CD4-positive, alpha-beta T cell (primary cell): ENCODE measurements around the gene SFTPD. TPM values are rescaled to one million over a fixed set of nuclear protein-coding genes. Genes with fewer than 3 reads are reported as not detected.
"Not testable (repeated sequence)": the region's sequence is repeated elsewhere in the genome, so short reads cannot be mapped to it uniquely, and the experiment has no call there.

Source experiments
- ATAC-seq: fragments of 200-7000 bp; cut with Tn5 transposase; one replicate; pipeline ENCODE4 v1.10.0; 2022; ENCODE audit warnings: mild to moderate bottlenecking; ENCODE audit not compliant: poor library complexity
- CTCF ChIA-PET: fragments of 350-600 bp; sonication (Branson Sonifier 250); formaldehyde crosslinking; loops from one replicate; lab custom pipeline; 2021; ENCODE audit warnings: antibody characterized with exemption, inconsistent platforms; lab: Charles Lee
- POLR2A ChIA-PET: fragments of 350-600 bp; sonication (Branson Sonifier 250); formaldehyde crosslinking; loops from one replicate; lab custom pipeline; 2021; ENCODE audit warnings: antibody characterized with exemption, inconsistent platforms; lab: Charles Lee
- DNase-seq, 14 experiments: peaks; one replicate each; pipeline ENCODE4 v3.0.0-alpha.2; 2013 to 2020; ENCODE audit warnings: mixed read lengths in 2 of 14
- H3K27ac ChIP-seq, 2 donors: one replicate each; pipeline versions ENCODE4 v1.5.1 to v1.7.0; 2013; ENCODE audit warnings: low read length in 2 of 2, low read depth in 1 of 2, mild to moderate bottlenecking in 1 of 2
- H3K27me3 ChIP-seq, 2 experiments: 1 replicate in 1 of 2; 2 replicates in 1 of 2; pipeline versions ENCODE4 v1.6.1 to v1.7.0; 2013; ENCODE audit warnings: low read length in 2 of 2, control low read depth in 1 of 2, mild to moderate bottlenecking in 1 of 2, moderate library complexity in 1 of 2; ENCODE audit not compliant: insufficient read depth in 2 of 2, control insufficient read depth in 1 of 2
- H3K36me3 ChIP-seq: one replicate; pipeline ENCODE4 v1.6.1; 2013; ENCODE audit warnings: low read length, control low read depth; ENCODE audit not compliant: insufficient read depth
- H3K4me1 ChIP-seq: one replicate; pipeline ENCODE4 v1.6.1; 2013; ENCODE audit warnings: low read length, control low read depth; ENCODE audit not compliant: insufficient read depth
- H3K4me3 ChIP-seq: one replicate; pipeline ENCODE4 v1.5.1; 2013; ENCODE audit warnings: mild to moderate bottlenecking, low read length, moderate library complexity
- H3K9me3 ChIP-seq, 2 experiments: 1 replicate in 1 of 2; 2 replicates in 1 of 2; pipeline versions ENCODE4 v1.6.1 to v1.7.0; 2013; ENCODE audit warnings: low read length in 2 of 2, mild to moderate bottlenecking in 2 of 2, control low read depth in 1 of 2, moderate library complexity in 1 of 2; ENCODE audit not compliant: control insufficient read depth in 1 of 2, insufficient read depth in 1 of 2
- H3K27ac Mint-ChIP-seq: one replicate; pipeline ENCODE4 v1.8.0; 2020; ENCODE audit warnings: mixed read lengths
- H3K27me3 Mint-ChIP-seq: one replicate; pipeline ENCODE4 v1.8.0; 2021; ENCODE audit warnings: mixed read lengths
- H3K36me3 Mint-ChIP-seq: one replicate; pipeline ENCODE4 v1.8.0; 2021; ENCODE audit warnings: low read depth, mixed read lengths
- H3K4me1 Mint-ChIP-seq: one replicate; pipeline ENCODE4 v1.8.0; 2021; ENCODE audit warnings: low read depth, mixed read lengths
- H3K4me3 Mint-ChIP-seq: one replicate; pipeline ENCODE4 v1.8.0; 2020; ENCODE audit warnings: mild to moderate bottlenecking, mixed read lengths
- H3K9me3 Mint-ChIP-seq: one replicate; pipeline ENCODE4 v1.8.0; 2020; ENCODE audit warnings: mixed read lengths
- CTCF ChIP-seq: fragments of 200-600 bp; IDR thresholded peaks from one replicate; pipeline ENCODE4 v1.8.0; 2022; ENCODE audit warnings: antibody characterized with exemption, mild to moderate bottlenecking
- intact Hi-C, 2 experiments: fragments of 100-400 bp; cut with DNase I in 1 of 2; cut with micrococcal nuclease in 1 of 2; formaldehyde crosslinking; loops; one replicate each; pipeline versions ENCODE4 v1.15.1 to v1.9.0; 2023 to 2025; cut with DNase I, micrococcal nuclease
- polyA plus RNA-seq, 2 donors: library from polyadenylated mRNA; unstranded; fragments of 120-200 nt; gene quantifications; one replicate each; pipeline ENCODE4 v1.2.1, GENCODE V29; 2013
- total RNA-seq, 174 experiments: library from RNA in 2 of 174; stranded (reverse) in 2 of 174; gene quantifications; one replicate each; pipeline ENCODE4 v1.2.3 and lab custom pipeline; 2021 to 2026

SFTPD gene
- not detected for total RNA-seq
- 0.13 TPM for polyA plus RNA-seq (2013, experiment 1 of 2)
- 0.19 TPM for polyA plus RNA-seq (2013, experiment 2 of 2)
- 0 to 0.40 (median 0) reads per million in 172 experiments for total RNA-seq (lab: John Stamatoyannopoulos, UW)

DNA sequence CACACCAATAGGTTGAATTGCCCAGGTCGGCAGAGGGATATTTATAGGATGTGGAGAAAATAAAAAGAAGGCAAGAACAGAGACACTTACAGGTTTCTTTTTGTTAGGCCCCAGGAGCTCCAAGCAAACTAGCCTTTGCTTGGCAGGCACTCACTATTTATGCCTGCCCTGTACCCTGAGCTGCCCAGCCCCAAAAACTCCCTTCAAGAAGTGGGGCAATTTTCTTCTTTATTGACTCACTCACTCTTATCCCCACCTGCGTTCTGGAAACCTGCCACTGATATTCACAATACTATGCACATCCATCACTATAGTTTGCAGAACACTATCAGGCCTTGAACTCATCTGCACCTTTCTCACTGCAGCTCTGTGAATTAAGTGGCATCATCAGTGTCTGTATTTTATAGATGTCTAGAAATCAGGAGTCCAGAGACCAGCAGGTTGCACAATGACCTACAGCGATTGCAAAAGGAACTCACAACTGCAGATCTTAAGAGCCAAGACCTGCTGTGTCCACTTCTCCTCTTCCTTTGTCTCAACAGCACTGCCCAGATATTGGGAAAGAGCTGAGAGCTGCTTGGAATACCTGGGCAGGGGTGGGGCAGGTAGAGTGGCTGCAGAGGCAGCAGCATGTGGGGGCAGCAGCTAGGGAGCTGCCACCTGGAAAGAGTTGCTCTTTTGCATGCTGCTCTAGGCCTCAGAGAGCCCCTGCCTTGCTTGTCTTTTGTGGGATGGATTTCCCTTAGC lies at the start of gene SFTPD:
SFTPD (minus strand) TSS at position 130 of the 747 bp plus-strand sequence. CDS start 2,446 bp downstream, outside the sequence.
- intact Hi-C loops, result no loop called here
- Mint-ChIP-seq H3K4me3 (no peak within 1 kb of the TSS), H3K27me3 (peaks cover 4% of the 10 kb centered on the region), H3K36me3 (peaks cover 5% of the 10 kb centered on the region), H3K4me1 (no peaks in the 10 kb centered on the region), H3K9me3 (peaks cover 9% of the 10 kb centered on the region), H3K27ac (no peak within 1 kb of the TSS)
- no peak for TF ChIP-seq CTCF
- no peak for DNase-seq
- ATAC-seq, result no peak
- Histone ChIP-seq H3K27ac (no peak within 1 kb of the TSS), H3K36me3 (no peaks in the 10 kb centered on the region), H3K27me3 (peaks cover 0 to 5% of the 10 kb centered on the region in 2 experiments), H3K4me1 (no peaks in the 10 kb centered on the region), H3K9me3 (peaks cover 10 to 14% of the 10 kb centered on the region in 2 experiments), H3K4me3 (no peak within 1 kb of the TSS)
- POLR2A ChIA-PET, result no interaction called here
- CTCF ChIA-PET, result no interaction called here

GRCh38 chr10:79995979-79996634 lies 47.2 kb upstream of the SFTPD start:
- H3K27ac Mint-ChIP-seq, result no peak overlapping the region
- TF ChIP-seq CTCF, result no peak
- ChIA-PET CTCF (no interaction called here), POLR2A (no interaction called here)
- H3K36me3 ChIP-seq, result no peaks in the 10 kb centered on the region
- no peaks in the 10 kb centered on the region for H3K9me3 Mint-ChIP-seq
- no peak overlapping the region for H3K4me3 ChIP-seq
- peaks cover 0 to 6% of the 10 kb centered on the region in 2 experiments for H3K27me3 ChIP-seq
- H3K36me3 Mint-ChIP-seq, result no peaks in the 10 kb centered on the region
- no peak for DNase-seq
- intact Hi-C loops, result no loop called here
- peaks cover 0 to 4% of the 10 kb centered on the region in 2 experiments for H3K9me3 ChIP-seq
- H3K4me1 Mint-ChIP-seq, result no peaks in the 10 kb centered on the region
- H3K27me3 Mint-ChIP-seq, result peaks cover 21% of the 10 kb centered on the region
- no peak overlapping the region for H3K27ac ChIP-seq
- no peak for ATAC-seq
- no peak overlapping the region for H3K4me3 Mint-ChIP-seq
- no peaks in the 10 kb centered on the region for H3K4me1 ChIP-seq

- Histone ChIP-seq H3K36me3 (no peaks in the 10 kb centered on the region), H3K9me3 (peaks cover under 1 to 15% of the 10 kb centered on the region in 2 experiments), H3K4me1 (no peaks in the 10 kb centered on the region), H3K27me3 (peaks cover 0 to 6% of the 10 kb centered on the region in 2 experiments), H3K4me3 (no peak overlapping the region), H3K27ac (no peak overlapping the region)
- no peak overlapping the region for H3K4me3 Mint-ChIP-seq
- no peak for TF ChIP-seq CTCF
- POLR2A ChIA-PET, result no interaction called here
- intact Hi-C loops, result no loop called here
- peaks cover 10% of the 10 kb centered on the region for H3K27me3 Mint-ChIP-seq
- H3K36me3 Mint-ChIP-seq, result no peaks in the 10 kb centered on the region
- peaks cover 8% of the 10 kb centered on the region for H3K9me3 Mint-ChIP-seq
- DNase-seq (no peak), ATAC-seq (no peak)
- no peaks in the 10 kb centered on the region for H3K4me1 Mint-ChIP-seq
- H3K27ac Mint-ChIP-seq, result no peak overlapping the region
- CTCF ChIA-PET, result no interaction called here
Observed at GRCh38 chr10:79994556-79994955, 45.7 kb upstream of the SFTPD start.

DNA sequence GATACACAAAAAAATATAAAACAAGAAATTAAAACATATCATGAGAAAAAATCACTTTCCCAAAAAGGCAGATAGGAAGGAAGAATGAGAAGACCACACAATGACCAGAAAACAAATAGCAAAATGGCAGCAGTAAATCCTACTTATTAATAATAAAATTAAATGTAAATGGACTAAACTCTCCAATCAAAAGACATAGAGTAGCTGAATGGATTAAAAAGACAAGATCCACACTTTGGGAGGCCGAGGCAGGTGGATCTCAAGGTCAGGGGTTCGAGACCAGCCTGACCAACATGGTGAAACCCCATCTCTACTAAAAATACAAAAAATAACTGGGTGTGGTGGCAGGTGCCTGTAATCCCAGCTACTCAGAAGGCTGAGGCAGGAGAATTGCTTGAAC lies 39.3 kb upstream of the SFTPD start:
- H3K4me3 Mint-ChIP-seq, H3K9me3 Mint-ChIP-seq, H3K27ac ChIP-seq, H3K27me3 ChIP-seq, ATAC-seq, intact Hi-C loops, DNase-seq, CTCF ChIA-PET, H3K36me3 ChIP-seq, H3K4me1 ChIP-seq, H3K36me3 Mint-ChIP-seq, H3K4me1 Mint-ChIP-seq, H3K27ac Mint-ChIP-seq, POLR2A ChIA-PET, H3K4me3 ChIP-seq: not testable (repeated sequence)
- peaks cover 39% of the 10 kb centered on the region for H3K27me3 Mint-ChIP-seq
- peaks cover 7 to 15% of the 10 kb centered on the region in 2 experiments for H3K9me3 ChIP-seq

DNA sequence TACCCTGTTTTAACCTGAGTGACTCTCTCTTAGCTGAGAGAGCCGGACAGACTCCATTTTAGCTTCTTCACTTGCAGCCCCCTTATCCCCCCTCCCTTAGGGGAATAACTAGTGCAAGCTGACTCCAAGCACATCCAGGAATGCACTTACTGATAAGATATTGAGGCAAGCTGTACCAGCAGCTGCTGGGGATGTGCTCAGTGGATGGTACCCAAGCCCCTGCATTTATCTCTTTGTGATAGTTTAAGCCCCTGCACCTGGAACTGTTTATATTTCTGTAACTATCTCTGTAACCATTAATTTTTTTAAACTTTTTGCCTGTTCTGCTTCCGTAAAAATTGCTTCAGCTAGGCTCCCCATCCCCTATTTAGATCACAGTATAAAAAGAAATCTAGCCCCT lies 37.8 kb upstream of the SFTPD start:
- H3K27me3 Mint-ChIP-seq, result peaks cover 45% of the 10 kb centered on the region
- CTCF ChIA-PET, result not testable (repeated sequence)

More for the DNA sequence above, 37.8 kb upstream of the SFTPD start:
- POLR2A ChIA-PET, H3K36me3 Mint-ChIP-seq, H3K4me1 ChIP-seq, H3K4me1 Mint-ChIP-seq, H3K4me3 ChIP-seq, intact Hi-C loops, H3K4me3 Mint-ChIP-seq, H3K27ac ChIP-seq, ATAC-seq, H3K27ac Mint-ChIP-seq, H3K9me3 Mint-ChIP-seq, DNase-seq, H3K36me3 ChIP-seq: not testable (repeated sequence)
- peaks cover 12 to 20% of the 10 kb centered on the region in 2 experiments for H3K27me3 ChIP-seq
- H3K9me3 ChIP-seq, result peaks cover 9 to 15% of the 10 kb centered on the region in 2 experiments
